Left ventricle myocardium inferior (tissue), 1 donor: Measurements from ENCODE around the gene FAAP20. TPM values are rescaled to one million over a fixed set of nuclear protein-coding genes. Genes with fewer than 3 reads are reported as not detected.

Experiments used
- DNase-seq: peaks from one replicate; pipeline ENCODE4 v3.0.0-alpha.2; 2020
- H3K27ac ChIP-seq: fragments of 200-600 bp; replicated peaks from 2 replicates; pipeline ENCODE4 v1.8.0; 2021
- H3K27me3 ChIP-seq: fragments of 200-600 bp; 2 replicates; pipeline ENCODE4 v1.8.0; 2021; ENCODE audit warnings: low read depth
- H3K36me3 ChIP-seq: fragments of 200-600 bp; 2 replicates; pipeline ENCODE4 v1.8.0; 2021
- H3K4me1 ChIP-seq: fragments of 200-600 bp; 2 replicates; pipeline ENCODE4 v1.8.0; 2021
- H3K4me3 ChIP-seq: fragments of 200-600 bp; 2 replicates; pipeline ENCODE4 v1.8.0; 2021; ENCODE audit warnings: mild to moderate bottlenecking, moderate library complexity
- H3K9me3 ChIP-seq: fragments of 200-600 bp; replicated peaks from 2 replicates; pipeline ENCODE4 v1.8.0; 2021
- intact Hi-C: fragments of 100-400 bp; cut with micrococcal nuclease; formaldehyde crosslinking; loops from one replicate; pipeline ENCODE4 v1.11.0; 2022
- total RNA-seq: library from RNA; stranded (reverse); fragmentation: NEBNext Ultra II Directional; extraction: Animal tissue kit (Norgen Biotek cat#: 25700); gene quantifications from one replicate; pipeline ENCODE4 v1.2.1, GENCODE V29; 2021
- TF ChIP-seq, protein P1 (sequence below): fragments of 200-600 bp; IDR thresholded peaks from 2 replicates; pipeline ENCODE4 v1.8.0; 2021; ENCODE audit warnings: antibody characterized with exemption, mild to moderate bottlenecking, borderline replicate concordance
- donor health status: DM: no; HTN: yes; CAD: no; lungs with severe emphysema.

FAAP20 gene
- total RNA-seq, 1 donor from 2014 or later: 37.0 TPM

DNA sequence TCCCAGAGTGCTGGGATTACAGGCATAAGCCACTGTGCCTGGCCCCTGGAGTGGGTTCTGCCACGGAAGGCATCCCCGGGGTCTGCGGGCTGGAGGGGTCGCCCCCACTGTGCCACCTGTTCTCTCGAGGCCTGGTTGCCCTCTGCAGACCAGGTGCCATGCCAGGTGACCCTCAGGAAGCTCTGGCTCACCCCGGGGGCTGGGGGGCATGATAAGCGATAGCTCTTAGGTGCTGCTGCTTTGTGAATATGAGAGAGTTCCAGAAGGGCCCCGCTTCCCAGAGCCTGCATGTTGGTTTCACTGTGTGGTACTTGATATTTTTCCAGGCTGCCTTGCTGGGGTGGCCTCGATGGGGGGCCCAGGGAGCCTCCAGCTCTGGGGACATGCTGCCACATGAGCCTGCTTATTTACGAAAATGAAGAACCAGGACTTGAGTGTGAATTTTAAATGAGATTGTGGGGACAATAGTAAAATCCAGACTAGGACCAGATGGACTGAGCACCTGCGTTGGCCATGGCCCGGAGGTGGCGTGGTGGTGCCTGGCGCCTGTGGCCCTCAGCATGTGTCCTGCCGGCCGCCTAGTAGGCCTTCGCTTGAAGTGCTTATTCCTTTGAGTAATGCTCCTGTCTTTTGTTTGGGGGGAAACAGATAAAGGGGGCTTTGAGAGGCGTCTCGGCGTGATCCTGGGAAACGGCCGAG lies 40.9 kb upstream of the FAAP20 start:
- peaks cover 100% of the 10 kb centered on the region for H3K4me1 ChIP-seq
- intact Hi-C loops: loop anchor here (10.0 kb wide), 1 partner anchor 59 kb away; no protein-coding TSS in a partner anchor
- H3K27ac ChIP-seq: peak overlapping the region; percentile 89
- H3K27me3 ChIP-seq: no peaks in the 10 kb centered on the region
- no peak for DNase-seq
- no peaks in the 10 kb centered on the region for H3K9me3 ChIP-seq
- H3K4me3 ChIP-seq: peak overlapping the region; percentile 78
- TF ChIP-seq, protein P1, sequence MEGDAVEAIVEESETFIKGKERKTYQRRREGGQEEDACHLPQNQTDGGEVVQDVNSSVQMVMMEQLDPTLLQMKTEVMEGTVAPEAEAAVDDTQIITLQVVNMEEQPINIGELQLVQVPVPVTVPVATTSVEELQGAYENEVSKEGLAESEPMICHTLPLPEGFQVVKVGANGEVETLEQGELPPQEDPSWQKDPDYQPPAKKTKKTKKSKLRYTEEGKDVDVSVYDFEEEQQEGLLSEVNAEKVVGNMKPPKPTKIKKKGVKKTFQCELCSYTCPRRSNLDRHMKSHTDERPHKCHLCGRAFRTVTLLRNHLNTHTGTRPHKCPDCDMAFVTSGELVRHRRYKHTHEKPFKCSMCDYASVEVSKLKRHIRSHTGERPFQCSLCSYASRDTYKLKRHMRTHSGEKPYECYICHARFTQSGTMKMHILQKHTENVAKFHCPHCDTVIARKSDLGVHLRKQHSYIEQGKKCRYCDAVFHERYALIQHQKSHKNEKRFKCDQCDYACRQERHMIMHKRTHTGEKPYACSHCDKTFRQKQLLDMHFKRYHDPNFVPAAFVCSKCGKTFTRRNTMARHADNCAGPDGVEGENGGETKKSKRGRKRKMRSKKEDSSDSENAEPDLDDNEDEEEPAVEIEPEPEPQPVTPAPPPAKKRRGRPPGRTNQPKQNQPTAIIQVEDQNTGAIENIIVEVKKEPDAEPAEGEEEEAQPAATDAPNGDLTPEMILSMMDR: no peak
- H3K36me3 ChIP-seq: no peaks in the 10 kb centered on the region

DNA sequence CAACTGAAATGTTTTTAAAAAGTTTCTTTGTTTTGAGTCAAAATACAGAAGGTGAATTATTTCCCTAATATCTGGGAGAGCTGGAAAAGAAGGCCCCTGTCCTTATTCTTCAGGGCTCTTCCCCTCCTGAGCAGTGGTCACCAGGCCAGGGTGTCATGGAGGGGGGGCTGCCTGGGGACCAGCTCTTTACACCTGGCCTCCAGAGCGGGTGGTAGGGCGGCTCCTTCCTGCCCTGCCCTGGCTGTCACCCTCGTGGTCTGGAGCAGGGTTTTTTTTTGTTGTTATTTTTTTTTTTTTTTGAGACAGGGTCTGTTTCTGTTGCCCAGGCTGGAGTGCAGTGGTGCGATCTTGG lies 40.2 kb upstream of the FAAP20 start:
- TF ChIP-seq, protein P1: no peak
- no peak for DNase-seq
- peak overlapping the region; percentile 89 for H3K27ac ChIP-seq
- intact Hi-C loops: loop anchor here (10.0 kb wide), 1 partner anchor 60 kb away; no protein-coding TSS in a partner anchor
- peak overlapping the region; percentile 78 for H3K4me3 ChIP-seq
- no peaks in the 10 kb centered on the region for H3K36me3 ChIP-seq
- H3K4me1 ChIP-seq: peaks cover 100% of the 10 kb centered on the region
- no peaks in the 10 kb centered on the region for H3K27me3 ChIP-seq
- no peaks in the 10 kb centered on the region for H3K9me3 ChIP-seq

DNA sequence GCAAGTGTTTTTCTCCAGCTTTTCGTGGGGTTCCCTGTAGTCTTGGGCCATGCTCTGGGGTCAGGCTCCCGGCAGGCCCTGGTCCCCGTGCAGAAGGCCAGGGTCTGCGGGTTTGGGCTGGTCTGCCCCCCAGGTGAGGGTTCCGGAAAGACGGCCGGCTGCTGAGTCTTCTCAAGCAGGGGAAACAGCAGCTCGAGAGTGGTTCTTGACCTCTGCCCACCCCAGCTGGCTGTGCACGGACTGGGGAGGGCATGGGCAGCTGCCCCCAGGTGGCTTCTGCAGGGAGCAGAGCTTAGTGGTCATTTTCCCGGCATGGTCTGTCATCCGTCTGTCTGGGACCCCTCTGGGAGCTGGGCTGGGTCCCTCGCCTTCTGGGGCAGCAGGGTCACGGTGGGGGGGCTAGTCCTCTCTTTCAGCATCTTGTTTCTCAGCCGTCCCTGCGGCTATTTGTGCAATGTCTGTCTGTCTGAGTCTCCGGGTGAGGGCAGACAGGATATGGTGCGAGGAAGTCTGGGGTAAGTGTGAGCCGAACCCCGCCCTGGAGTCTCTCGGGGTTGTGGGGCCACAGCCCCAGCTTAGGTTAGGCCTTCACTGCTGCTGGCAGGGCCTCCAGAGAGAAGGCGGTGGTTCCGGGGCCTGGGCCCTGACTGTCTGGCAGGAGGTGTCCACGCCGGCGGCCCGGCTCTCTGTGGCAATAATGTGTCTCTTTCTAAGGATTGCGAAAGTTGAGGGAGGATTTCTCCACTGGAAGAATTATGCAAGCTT lies 39.6 kb upstream of the FAAP20 start:
- intact Hi-C loops: loop anchor here (10.0 kb wide), 1 partner anchor 61 kb away; no protein-coding TSS in a partner anchor
- H3K27me3 ChIP-seq: no peaks in the 10 kb centered on the region
- DNase-seq: peak; percentile 89
- H3K36me3 ChIP-seq: no peaks in the 10 kb centered on the region
- H3K4me3 ChIP-seq: peak overlapping the region; percentile 78
- H3K9me3 ChIP-seq: no peaks in the 10 kb centered on the region
- H3K27ac ChIP-seq: peak overlapping the region; percentile 89
- peaks cover 100% of the 10 kb centered on the region for H3K4me1 ChIP-seq
- TF ChIP-seq, protein P1: no peak

- TF ChIP-seq, protein P1: no peak
- Histone ChIP-seq H3K4me1 (peaks cover 98% of the 10 kb centered on the region), H3K4me3 (peak overlapping the region; percentile 78), H3K27me3 (no peaks in the 10 kb centered on the region), H3K9me3 (no peaks in the 10 kb centered on the region), H3K36me3 (no peaks in the 10 kb centered on the region), H3K27ac (peak overlapping the region; percentile 89)
- no peak for DNase-seq
- intact Hi-C loops: loop anchor here (10.0 kb wide), 1 partner anchor 61 kb away; no protein-coding TSS in a partner anchor
Measured at GRCh38 chr1:2233468-2233867, 38.9 kb upstream of the FAAP20 start.

DNA sequence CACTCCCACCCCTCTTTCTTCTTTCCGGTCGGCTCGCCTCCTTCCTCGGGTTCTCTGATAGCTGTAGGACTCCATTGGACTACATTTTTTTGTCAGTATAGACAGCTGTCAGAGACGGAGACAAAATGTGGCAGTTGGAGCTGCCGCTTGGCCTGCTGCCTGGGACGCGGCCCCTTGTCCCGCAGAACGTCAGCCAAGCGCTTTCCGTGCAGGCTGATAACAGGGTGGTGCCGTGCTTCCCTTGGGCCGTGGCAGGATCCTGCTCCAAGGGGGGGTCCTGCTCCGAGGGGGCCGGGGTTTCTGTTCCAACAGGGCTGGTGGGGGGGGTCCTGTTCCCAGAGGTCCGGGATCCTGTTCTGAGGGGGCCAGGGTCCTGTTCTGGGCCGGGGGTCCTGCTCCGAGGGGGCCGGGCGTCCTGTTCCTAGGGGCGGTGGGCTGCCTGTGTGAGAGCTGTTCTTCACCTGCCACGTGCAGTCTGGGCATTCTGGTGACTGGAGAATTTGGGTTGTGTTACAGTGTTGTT lies 38.4 kb upstream of the FAAP20 start:
- TF ChIP-seq, protein P1: no peak
- DNase-seq: no peak
- Histone ChIP-seq H3K9me3 (no peaks in the 10 kb centered on the region), H3K36me3 (no peaks in the 10 kb centered on the region), H3K4me1 (peaks cover 93% of the 10 kb centered on the region), H3K27me3 (no peaks in the 10 kb centered on the region), H3K27ac (peak overlapping the region; percentile 89), H3K4me3 (peak overlapping the region; percentile 78)
- intact Hi-C loops: loop anchor here (10.0 kb wide), 1 partner anchor 62 kb away; no protein-coding TSS in a partner anchor
